Stimulated activated CD8-positive, alpha-beta memory T cell treated with anti-CD3 and anti-CD28 coated beads, Interleukin-12 subunit alpha, Interleukin-12 subunit beta, amount 100 ng/mL, for 1 hour (primary cell): Measurements from ENCODE around the gene CFAP299.

ENCODE experiments used
- DNase-seq: peaks from one replicate; pipeline ENCODE4 v3.0.0-alpha.2; 2020; ENCODE audit warnings: low read depth

CFAP299 gene

GRCh38 chr4:80839792-80840191 lies 504.3 kb downstream of the CFAP299 start:
- no peak for DNase-seq

GRCh38 chr4:80840396-80840795 lies 504.9 kb downstream of the CFAP299 start:
- DNase-seq = no peak

DNA sequence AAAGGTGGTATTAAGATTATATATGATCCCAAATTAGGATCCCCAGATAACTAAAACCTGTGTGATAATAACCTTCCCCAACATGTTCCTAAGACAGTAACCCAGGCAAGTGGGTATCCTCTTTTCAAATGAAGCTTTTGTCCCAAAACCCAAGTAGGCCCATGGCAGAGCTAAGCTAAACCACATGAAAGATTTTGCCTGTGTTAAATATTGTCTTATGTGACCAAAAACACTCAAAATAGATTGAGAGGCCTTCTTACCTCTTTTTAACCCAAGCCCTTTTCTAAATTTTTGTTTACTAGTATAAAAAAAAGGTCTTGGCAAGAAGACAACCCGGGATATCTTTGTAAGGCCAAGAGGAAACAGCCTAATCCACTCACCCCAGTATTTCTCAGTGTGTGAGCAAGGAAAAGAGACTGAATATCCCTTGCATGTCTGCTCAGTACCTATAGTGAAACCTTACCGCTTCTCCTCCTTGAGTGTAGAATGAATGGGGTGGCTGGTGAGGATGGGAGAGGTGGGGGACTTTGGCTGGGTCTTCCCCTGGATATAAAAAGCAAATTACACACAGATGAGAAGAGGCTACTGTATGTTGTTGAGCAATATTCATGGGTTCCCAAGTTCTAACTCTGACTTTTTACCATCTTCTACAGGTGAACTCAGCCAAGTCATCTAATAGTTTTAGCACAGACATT lies 506.2 kb downstream of the CFAP299 start:
- no peak for DNase-seq

GRCh38 chr4:80846210-80846609 lies 510.7 kb downstream of the CFAP299 start:
- DNase-seq = no peak

DNA sequence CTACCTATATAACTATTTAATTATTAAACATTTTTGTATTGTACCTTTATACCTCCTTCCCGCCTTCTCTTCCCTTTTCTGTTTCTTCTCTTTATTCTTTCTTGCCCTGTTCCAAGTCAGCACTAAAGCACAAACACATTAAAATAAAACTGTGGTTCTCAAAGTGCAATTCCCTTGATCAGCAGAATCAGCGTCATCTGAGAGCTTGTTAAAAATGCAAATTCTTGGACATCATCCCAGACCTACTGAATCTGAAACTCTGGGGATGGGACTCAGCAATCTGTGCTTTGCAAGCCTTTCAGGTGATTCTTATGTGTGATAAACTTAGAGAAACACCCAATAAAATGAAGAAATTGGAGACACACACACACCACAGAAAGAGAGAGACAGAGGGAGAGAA lies 516.5 kb downstream of the CFAP299 start:
- no peak for DNase-seq

GRCh38 chr4:80873571-80873970 lies 538.0 kb downstream of the CFAP299 start:
- no peak for DNase-seq

DNA sequence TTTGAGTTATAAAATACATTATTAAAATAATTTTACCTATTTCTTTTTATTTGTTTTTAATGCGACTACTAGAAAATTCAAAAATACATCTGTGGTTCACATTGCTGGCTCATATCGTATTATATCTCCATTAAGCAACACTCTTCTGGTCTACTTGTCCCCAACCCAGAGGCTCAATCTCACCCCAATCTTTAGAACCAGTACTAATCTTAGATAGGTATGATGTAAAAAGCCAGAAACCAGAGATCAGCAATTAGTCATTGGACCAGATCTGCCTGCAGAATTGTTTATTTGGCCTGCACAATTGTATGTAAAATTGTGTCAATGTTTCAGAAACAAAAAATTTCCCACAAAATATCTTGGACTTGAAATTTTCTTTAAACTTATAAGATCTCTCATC lies 539.4 kb downstream of the CFAP299 start:
- no peak for DNase-seq

DNA sequence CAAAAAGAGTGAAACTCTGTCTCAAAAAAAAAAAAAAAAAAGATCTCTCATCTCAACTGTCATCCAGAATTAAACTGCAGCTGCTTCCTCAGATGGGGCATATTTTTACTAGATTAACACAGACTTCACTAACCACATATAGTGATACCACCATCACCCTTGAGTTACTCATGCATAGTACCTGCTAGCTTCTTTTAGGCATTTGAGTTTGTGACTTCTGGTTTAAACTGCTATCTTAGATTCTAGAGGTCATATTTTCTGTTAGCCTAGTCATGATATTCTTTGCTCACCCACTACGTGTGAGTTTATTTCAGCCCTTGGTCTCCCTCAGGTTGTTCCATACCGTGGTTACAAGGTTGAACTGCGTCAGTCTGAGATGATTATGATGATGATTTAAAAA lies 540.1 kb downstream of the CFAP299 start:
- no peak for DNase-seq

GRCh38 chr4:80876810-80877209 lies 541.3 kb downstream of the CFAP299 start:
- no peak for DNase-seq

GRCh38 chr4:80878218-80878617 lies 542.7 kb downstream of the CFAP299 start:
- no peak for DNase-seq

DNA sequence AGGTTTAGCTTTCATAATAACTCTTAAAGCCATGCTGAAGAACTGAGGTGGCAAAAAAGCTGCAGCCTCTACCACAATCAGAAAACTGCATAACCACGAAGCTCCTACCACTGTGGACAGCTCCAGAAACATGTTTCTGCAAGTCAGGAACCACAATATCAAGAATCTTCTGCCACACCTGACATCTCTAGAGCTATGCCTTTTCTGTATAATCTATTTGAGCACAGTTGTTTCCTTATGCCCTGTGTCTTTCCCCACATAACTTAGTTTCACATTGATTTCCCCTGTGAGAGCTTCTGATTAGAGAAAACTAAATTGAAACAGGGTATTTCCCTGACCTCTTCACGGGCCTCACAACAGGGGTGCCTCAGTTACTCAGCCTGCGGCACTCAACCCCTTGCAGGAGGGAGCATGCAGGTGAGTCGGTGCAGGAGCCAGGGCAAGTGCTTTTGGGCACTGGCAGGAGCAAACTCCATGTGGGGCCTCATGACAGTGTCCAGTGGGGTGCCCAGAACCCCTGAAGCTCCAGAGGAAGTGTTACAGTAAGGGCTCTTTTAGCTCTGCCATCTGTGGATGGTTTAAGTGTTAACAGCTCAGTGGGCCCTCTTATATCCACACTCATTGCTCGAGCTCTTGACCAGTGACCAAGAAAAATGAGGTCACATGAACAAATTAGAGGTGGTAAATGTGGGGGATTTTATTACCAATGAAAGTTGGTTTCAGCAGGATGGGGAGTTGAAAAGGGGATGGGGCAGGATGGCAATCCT lies 562.2 kb downstream of the CFAP299 start:
- no peak for DNase-seq

DNA sequence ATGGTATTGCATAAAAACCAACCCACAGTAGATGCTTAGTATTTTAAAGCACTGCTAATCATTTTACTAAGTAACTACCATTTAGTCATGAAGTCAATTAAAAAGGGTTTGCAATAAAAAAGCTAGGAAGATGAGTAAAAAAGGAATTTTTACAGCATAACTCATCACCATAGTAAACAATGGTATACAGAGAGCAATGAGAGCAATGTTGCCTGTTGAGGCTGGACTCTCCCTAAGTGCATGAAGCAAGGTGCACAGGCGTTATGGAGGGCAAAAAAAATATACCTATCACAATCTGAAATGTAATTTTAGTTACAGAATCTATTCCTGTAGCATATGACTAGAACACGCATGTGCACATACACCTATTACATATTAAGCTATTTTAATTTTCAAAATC lies 565.4 kb downstream of the CFAP299 start:
- no peak for DNase-seq

GRCh38 chr4:80903020-80903419 lies 567.5 kb downstream of the CFAP299 start:
- DNase-seq = no peak

DNA sequence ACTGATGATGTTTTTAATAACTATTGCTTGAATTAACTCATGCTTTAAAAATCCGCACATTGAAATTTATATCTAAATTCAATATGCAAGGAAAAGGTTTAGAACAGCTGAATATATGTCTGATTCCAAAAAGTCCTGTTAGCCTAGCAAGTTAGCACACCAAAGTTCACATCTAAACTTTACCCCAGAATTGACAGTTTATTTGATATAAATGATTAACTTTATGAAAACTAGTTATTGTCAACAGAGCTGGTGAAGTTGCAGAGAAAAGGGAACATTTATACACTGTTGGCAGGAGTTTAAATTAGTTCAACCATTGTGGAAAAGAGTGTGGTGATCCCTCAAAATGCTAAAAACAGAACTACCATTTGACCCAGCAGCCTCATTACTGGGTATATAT lies 574.4 kb downstream of the CFAP299 start:
- no peak for DNase-seq

DNA sequence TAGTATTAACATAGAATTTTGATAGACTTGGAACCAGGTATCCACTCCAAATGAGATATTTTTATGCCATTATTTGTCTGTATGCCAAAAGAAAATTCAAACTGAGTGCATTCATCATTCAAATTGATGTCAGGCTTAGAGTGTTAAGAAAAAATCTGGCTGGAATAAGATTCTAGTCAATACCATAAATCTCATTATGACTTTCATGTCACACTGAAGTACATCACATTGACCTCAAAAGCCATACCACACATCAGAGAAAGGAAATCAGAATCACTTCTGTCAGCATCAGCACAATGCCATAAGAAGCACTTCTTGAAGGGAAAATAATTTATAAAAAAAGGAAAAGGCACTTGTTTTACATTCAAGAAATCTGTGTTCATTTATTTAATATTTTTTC lies 575.9 kb downstream of the CFAP299 start:
- DNase-seq = no peak

GRCh38 chr4:80912350-80912749 lies 576.8 kb downstream of the CFAP299 start:
- DNase-seq = no peak

- DNase-seq = no peak
Observed at GRCh38 chr4:80913381-80913780, 577.9 kb downstream of the CFAP299 start.

GRCh38 chr4:80916770-80917169 lies 581.2 kb downstream of the CFAP299 start:
- no peak for DNase-seq

- DNase-seq = no peak
Observed at GRCh38 chr4:80918004-80918403, 582.5 kb downstream of the CFAP299 start.

GRCh38 chr4:80921441-80921840 lies 585.9 kb downstream of the CFAP299 start:
- no peak for DNase-seq

DNA sequence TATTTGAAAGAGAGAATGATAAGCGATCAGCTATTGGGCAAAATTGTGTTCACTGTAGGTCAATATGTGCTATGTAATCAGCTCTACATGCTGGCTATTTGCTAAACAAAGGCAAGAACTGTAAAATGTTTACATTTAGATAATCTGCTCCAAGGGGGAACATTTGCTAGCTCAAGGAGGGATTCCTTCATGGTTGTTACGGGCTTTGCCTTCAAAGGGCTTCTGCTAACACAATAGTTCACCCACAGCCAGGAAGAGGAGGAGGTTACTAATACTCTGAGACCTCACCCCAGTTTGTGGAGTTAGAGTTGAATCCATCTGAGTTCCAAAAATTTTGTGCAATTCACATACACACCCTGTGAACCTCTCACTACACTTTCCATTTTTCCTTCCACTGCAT lies 587.4 kb downstream of the CFAP299 start:
- no peak for DNase-seq

DNA sequence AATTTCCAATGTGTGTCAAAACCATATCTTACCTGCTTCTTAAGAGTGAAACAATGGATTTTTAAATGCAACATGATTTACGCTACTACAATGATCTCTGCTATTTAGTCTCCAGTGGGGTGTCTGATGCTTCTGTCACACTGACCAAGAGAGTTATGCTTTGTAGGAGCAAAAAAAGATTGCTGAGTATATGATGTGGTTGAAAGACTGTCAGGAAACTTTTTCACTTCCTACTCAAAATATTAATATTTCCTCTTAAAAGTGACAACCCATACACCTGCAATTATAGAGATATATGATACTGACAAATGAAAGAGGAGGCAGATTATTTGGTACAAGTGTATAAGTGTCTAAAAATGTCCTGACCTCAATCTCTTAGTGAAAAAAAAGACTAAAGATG lies 589.8 kb downstream of the CFAP299 start:
- DNase-seq = no peak

DNA sequence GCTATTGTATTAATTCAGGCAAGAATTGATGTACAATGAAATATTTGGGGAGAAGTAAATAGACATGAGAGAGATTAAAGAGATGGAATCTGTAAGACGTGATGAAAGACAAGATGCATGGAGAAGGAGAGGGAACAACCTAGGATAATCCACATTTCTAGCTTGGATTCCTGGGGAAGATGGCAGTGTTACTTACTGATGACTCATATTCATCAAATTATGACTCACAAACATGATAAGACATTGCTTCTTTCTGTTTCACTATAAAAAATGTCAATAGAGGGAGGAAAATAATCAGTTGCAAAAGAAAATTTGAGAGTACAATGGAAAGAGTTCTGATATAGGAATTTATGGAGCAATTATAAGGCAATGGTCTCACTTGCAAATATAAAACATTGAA lies 590.9 kb downstream of the CFAP299 start:
- DNase-seq = no peak

DNA sequence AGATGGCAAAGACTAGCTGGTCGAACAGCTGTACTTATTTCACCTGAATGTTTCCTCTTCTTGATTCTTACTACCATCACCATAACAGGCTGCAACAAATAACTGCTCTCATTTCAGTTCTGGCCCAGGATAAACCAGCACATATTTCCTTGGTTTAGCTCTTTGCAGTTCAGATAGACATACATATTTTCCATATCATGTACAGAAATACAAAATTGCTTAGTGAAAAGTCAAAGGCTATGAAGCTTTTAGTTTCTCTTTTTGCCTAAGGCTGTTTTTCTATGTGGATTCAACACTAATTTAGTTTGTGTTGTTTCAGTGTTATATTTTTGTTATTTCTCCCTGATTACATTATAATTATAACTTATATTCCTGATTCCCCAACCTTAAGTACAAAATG lies 591.4 kb downstream of the CFAP299 start:
- no peak for DNase-seq
